ENCODE data around the gene GLI3.

GRCh38 chr7:42091461-42092291 lies 145.3 kb downstream of the GLI3 start:
- TF ChIP-seq HOXA7 (CRISPR knock-in tag; IDR thresholded peaks at IDR 0.05; ENCODE audit: borderline replicate concordance) (no peak), PBX3 (CRISPR knock-in tag; IDR thresholded peaks at IDR 0.05) (no peak), CTCF (tag by site-specific recombination; IDR thresholded peaks at IDR 0.05) (no peak), ZEB2 (tag by site-specific recombination; IDR thresholded peaks at IDR 0.05) (no peak), ZNF239 (tag by site-specific recombination; IDR thresholded peaks at IDR 0.05) (no peak), BCL11A (tag by site-specific recombination; IDR thresholded peaks at IDR 0.05; ENCODE audit: low read depth) (no peak), PRDM10 (tag by site-specific recombination; IDR thresholded peaks at IDR 0.05) (peak; percentile 85), ZNF280C (tag by site-specific recombination; IDR thresholded peaks at IDR 0.05) (no peak), ZBTB17 (tag by site-specific recombination; IDR thresholded peaks at IDR 0.05) (no peak)
